ENCODE measurements around the gene SLC35B1. TPM values are rescaled to one million over a fixed set of nuclear protein-coding genes. Genes with fewer than 3 reads are reported as not detected.
A peak's percentile ranks its signal among the peaks of the same experiment; 100 is the strongest.

SLC35B1 gene
- total RNA-seq, 1 experiment from 2014 or later: 84.6 TPM

DNA sequence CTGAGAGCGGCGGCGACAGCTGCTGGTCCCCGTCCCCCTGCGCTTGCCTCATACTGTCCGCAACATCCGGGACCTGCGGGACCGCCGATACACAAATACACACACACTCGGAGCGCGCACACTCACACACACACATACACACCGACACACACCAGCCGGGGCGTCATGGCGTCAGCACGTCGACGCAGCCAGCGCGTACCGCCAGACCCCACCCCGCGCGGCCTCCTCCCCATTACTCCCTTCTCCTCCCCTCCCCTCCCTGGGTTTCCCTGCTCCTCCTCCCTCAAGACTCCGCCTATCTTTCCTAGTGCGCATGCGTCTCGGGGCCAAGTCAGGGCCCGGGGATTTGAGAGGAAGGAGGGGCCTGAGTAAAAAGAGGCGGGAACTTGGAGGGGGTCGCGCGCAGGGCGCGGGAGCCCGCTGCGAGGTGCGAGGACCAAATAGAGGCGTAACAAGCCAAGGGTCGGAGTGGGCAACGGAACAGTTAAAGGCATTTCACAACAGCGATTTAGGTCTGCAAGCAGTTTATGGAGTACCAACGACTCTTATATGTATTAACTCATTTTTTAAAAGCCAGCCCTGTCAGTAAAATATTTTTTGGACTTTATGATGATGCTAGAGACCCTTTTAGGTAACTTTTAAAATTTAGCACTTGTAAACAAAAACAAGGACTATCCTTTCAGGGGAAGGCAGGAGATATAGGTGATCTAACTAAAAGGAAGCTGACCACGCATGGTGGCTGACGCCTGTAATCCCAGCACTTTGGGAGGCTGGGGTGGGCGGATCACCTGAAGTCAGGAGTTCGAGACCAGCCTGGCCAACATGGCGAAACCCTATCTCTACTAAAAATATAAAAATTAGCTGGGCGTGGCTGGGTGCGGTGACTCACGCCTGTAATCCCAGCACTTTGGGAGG, 29.6 kb downstream of the SLC35B1 start, which contains the start of gene SPOP:
TSS of gene SPOP (minus strand) at position 165 of the 915 bp plus-strand sequence. CDS start 55,287 bp downstream, outside the sequence.
- Histone ChIP-seq H3K36me3 (ENCODE audit: control insufficient read depth, insufficient read depth, low read length) (peaks cover 7% of the 10 kb centered on the region; the same call in 1 of the 2 replicates), H3K4me1 (ENCODE audit: control insufficient read depth, insufficient read depth, low read length) (peaks cover 9% of the 10 kb centered on the region), H3K27ac (ENCODE audit: low read length) (peak within 1 kb of the TSS; percentile 99), H3K27me3 (ENCODE audit: control insufficient read depth, insufficient read depth, low read length) (no peaks in the 10 kb centered on the region), H3K4me3 (ENCODE audit: low read depth in 2 of 2, low read length in 2 of 2) (peak within 1 kb of the TSS; percentile 68 to 73), H3K9me3 (ENCODE audit: control insufficient read depth, insufficient read depth, low read depth, low read length) (no peaks in the 10 kb centered on the region)
- BruUV-seq (replicated peaks): no TSS peak
- peak; percentile 22 for TF ChIP-seq POLR2AphosphoS5 (IDR thresholded peaks at IDR 0.05; ENCODE audit: low read depth, low read length)
- TF ChIP-seq, protein P1, sequence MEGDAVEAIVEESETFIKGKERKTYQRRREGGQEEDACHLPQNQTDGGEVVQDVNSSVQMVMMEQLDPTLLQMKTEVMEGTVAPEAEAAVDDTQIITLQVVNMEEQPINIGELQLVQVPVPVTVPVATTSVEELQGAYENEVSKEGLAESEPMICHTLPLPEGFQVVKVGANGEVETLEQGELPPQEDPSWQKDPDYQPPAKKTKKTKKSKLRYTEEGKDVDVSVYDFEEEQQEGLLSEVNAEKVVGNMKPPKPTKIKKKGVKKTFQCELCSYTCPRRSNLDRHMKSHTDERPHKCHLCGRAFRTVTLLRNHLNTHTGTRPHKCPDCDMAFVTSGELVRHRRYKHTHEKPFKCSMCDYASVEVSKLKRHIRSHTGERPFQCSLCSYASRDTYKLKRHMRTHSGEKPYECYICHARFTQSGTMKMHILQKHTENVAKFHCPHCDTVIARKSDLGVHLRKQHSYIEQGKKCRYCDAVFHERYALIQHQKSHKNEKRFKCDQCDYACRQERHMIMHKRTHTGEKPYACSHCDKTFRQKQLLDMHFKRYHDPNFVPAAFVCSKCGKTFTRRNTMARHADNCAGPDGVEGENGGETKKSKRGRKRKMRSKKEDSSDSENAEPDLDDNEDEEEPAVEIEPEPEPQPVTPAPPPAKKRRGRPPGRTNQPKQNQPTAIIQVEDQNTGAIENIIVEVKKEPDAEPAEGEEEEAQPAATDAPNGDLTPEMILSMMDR (IDR thresholded peaks at IDR 0.05): no peak
- TF ChIP-seq TCF7L2 (IDR thresholded peaks at IDR 0.05; ENCODE audit: low read depth, low read length): no peak
- TF ChIP-seq, protein P2, sequence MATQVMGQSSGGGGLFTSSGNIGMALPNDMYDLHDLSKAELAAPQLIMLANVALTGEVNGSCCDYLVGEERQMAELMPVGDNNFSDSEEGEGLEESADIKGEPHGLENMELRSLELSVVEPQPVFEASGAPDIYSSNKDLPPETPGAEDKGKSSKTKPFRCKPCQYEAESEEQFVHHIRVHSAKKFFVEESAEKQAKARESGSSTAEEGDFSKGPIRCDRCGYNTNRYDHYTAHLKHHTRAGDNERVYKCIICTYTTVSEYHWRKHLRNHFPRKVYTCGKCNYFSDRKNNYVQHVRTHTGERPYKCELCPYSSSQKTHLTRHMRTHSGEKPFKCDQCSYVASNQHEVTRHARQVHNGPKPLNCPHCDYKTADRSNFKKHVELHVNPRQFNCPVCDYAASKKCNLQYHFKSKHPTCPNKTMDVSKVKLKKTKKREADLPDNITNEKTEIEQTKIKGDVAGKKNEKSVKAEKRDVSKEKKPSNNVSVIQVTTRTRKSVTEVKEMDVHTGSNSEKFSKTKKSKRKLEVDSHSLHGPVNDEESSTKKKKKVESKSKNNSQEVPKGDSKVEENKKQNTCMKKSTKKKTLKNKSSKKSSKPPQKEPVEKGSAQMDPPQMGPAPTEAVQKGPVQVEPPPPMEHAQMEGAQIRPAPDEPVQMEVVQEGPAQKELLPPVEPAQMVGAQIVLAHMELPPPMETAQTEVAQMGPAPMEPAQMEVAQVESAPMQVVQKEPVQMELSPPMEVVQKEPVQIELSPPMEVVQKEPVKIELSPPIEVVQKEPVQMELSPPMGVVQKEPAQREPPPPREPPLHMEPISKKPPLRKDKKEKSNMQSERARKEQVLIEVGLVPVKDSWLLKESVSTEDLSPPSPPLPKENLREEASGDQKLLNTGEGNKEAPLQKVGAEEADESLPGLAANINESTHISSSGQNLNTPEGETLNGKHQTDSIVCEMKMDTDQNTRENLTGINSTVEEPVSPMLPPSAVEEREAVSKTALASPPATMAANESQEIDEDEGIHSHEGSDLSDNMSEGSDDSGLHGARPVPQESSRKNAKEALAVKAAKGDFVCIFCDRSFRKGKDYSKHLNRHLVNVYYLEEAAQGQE (IDR thresholded peaks at IDR 0.05; ENCODE audit: insufficient read depth in 1 of 2, low read depth in 2 of 2, low read length in 1 of 2): no peak
- TF ChIP-seq SIN3A (IDR thresholded peaks at IDR 0.05; ENCODE audit: borderline replicate concordance, insufficient read depth, low read depth, low read length): peak; percentile 56; the same call in 1 of the 2 replicates
- CTCF ChIA-PET: no interaction called here
- intact Hi-C loops (cut with micrococcal nuclease; ENCODE audit: unreplicated experiment): no loop called here
- POLR2A ChIA-PET: interaction anchor here (0.7 kb wide), 2 partner anchors 140 to 322 kb away, joined by 3 to 5 read pairs; no protein-coding TSS in a partner anchor
- peak; percentile 92 for DNase-seq (ENCODE audit: low read depth, low spot score)
- in situ Hi-C loops (cut with HindIII; ENCODE audit: low pct_unique_long_range_greater_than_20kb, low sequenced_read_pairs): no loop called here
- ATAC-seq: peak; percentile 97

DNA sequence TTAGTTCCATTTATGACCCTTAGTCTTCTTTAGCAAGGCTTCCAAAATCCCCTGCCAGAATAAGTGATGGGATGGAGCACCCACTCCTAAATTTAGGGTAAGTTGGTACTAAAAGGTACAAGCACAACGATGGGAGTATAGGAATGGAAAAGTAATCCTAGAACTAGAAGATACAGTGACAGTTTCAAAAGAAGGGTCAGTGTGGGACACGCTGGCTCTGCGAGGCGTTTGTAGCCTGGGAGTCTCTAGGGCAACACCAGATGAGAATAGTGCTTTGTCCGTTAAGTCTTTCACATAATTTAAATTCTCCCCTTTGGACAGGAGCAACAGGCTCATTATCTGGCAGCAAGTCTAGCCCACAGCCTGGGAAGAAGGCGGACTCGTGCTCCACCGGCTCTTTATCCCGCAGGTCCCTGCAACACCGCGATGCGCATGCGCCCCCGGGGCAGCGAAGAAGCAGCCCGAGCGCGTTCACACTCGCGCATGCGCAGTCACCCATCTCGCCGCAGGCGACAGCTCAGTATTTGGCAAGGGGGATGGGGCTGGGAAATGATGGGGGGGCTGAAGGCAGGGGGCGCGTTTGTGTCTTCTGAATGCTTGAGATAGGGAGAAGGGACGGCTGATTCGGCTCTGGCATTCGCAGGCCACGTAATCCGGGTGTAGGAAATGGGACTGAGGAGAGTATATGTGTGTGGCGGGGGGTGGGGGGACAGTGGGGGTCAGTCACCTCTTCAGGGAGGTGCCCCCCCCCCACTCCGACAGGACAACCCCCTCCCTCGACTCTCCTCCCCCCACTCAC, 30.4 kb downstream of the SLC35B1 start:
- H3K4me3 ChIP-seq (ENCODE audit: low read depth in 2 of 2, low read length in 2 of 2): peak overlapping the region; percentile 68 to 73
- peaks cover 9% of the 10 kb centered on the region for H3K4me1 ChIP-seq (ENCODE audit: control insufficient read depth, insufficient read depth, low read length)
- intact Hi-C loops (cut with micrococcal nuclease; ENCODE audit: unreplicated experiment) (no loop called here), in situ Hi-C loops (cut with HindIII; ENCODE audit: low pct_unique_long_range_greater_than_20kb, low sequenced_read_pairs) (no loop called here)
- CTCF ChIA-PET: interaction anchor here (0.6 to 0.7 kb wide), 6 partner anchors 31 to 320 kb away, joined by 3 to 11 read pairs (median 6); no protein-coding TSS in a partner anchor
- BruUV-seq (replicated peaks): no TSS peak
- peak; percentile 67 for DNase-seq (ENCODE audit: low read depth, low spot score)
- no peaks in the 10 kb centered on the region for H3K27me3 ChIP-seq (ENCODE audit: control insufficient read depth, insufficient read depth, low read length)
- peak; percentile 88 for ATAC-seq
- TF ChIP-seq, protein P2 (IDR thresholded peaks at IDR 0.05; ENCODE audit: insufficient read depth in 1 of 2, low read depth in 2 of 2, low read length in 1 of 2): no peak
- TF ChIP-seq POLR2AphosphoS5 (IDR thresholded peaks at IDR 0.05; ENCODE audit: low read depth, low read length): peak; percentile 54
- no peaks in the 10 kb centered on the region for H3K9me3 ChIP-seq (ENCODE audit: control insufficient read depth, insufficient read depth, low read depth, low read length)
- H3K36me3 ChIP-seq (ENCODE audit: control insufficient read depth, insufficient read depth, low read length): peaks cover 7% of the 10 kb centered on the region; the same call in 1 of the 2 replicates
- H3K27ac ChIP-seq (ENCODE audit: low read length): peak overlapping the region; percentile 99
- POLR2A ChIA-PET: interaction anchor here (0.6 to 0.7 kb wide), 6 partner anchors 29 to 317 kb away, joined by 3 to 14 read pairs (median 4); partner anchors contain the start of genes DLX3 and PHB1

Measured in Panc1 (cell line).